Large intestine (tissue), 3 donors: Measurements from ENCODE around the gene SON. TPM values are rescaled to one million over a fixed set of nuclear protein-coding genes. Genes with fewer than 3 reads are reported as not detected.
"Not testable (repeated sequence)": the region's sequence is repeated elsewhere in the genome, so short reads cannot be mapped to it uniquely, and the experiment has no call there.

Experiments
- DNase-seq, 2 donors: peaks; one replicate each; pipeline versions ENCODE4 v3.0.0 to v3.0.0-alpha.2; 2013
- H3K27ac ChIP-seq: one replicate; pipeline ENCODE4 v1.5.1; 2013; ENCODE audit warnings: low read length
- H3K27me3 ChIP-seq: 2 replicates; pipeline ENCODE4 v1.6.1; 2013; ENCODE audit warnings: low read length; ENCODE audit not compliant: control insufficient read depth, insufficient read depth
- H3K36me3 ChIP-seq: 2 replicates; pipeline ENCODE4 v1.6.1; 2013; ENCODE audit warnings: low read length; ENCODE audit not compliant: control insufficient read depth, insufficient read depth
- H3K4me1 ChIP-seq: one replicate; pipeline ENCODE4 v1.6.1; 2013; ENCODE audit warnings: low read length; ENCODE audit not compliant: control insufficient read depth, insufficient read depth
- H3K4me3 ChIP-seq: one replicate; pipeline ENCODE4 v1.5.1; 2013; ENCODE audit warnings: low read length
- H3K9me3 ChIP-seq: one replicate; pipeline ENCODE4 v1.6.1; 2013; ENCODE audit warnings: mild to moderate bottlenecking, low read depth, low read length, moderate library complexity; ENCODE audit not compliant: control insufficient read depth
- WGBS: methylation state at CpG from one replicate; pipeline ENCODE4 v1.1.5; 2013; ENCODE audit warnings: low lambda C conversion rate; ENCODE audit not compliant: insufficient coverage; 5-methylcytosine and 5-hydroxymethylcytosine counted together
- polyA plus RNA-seq: library from polyadenylated mRNA; unstranded; fragments of 120-200 nt; gene quantifications from one replicate; pipeline ENCODE4 v1.2.1, GENCODE V29; 2013

The SON gene
- polyA plus RNA-seq, 1 donor = 252 TPM

GRCh38 chr21:33588485-33589335 is 45.9 kb downstream of the SON start, which contains the start of gene DONSON:
Gene DONSON (minus strand): TSS chr21:33588684. CDS start chr21:33588641, 43 bp downstream.
- WGBS = no CpG with 5 or more reads among the region's 78 CpGs

DNA sequence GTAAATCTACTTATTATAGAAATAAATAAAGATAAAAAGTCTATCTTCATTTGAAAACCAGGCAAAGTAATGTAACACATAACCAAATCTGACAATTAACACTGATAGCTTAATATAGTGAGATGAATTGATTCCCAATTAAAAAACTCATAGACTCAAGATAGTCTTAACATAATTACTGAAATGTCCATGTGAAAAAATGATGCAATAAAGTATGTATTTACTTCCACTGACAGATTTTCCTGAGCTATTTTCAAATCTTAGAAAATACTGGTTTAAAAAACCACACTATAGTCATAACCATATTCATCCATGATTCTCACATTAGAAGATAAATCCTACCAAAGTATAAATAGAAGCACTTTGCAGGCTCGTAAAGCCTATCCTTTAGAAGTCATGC is 55.2 kb downstream of the SON start:
- Histone ChIP-seq H3K36me3 (peaks cover 48% of the 10 kb centered on the region), H3K27ac (no peak overlapping the region)
- no CpG with 5 or more reads among the region's 1 CpG for WGBS

More at GRCh38 chr21:33588485-33589335, 45.9 kb downstream of the SON start, which contains the start of gene DONSON:
- no peaks in the 10 kb centered on the region for H3K36me3 ChIP-seq
- DNase-seq = peak; percentile 88 to 90
- peak within 1 kb of the TSS; percentile 96 for H3K27ac ChIP-seq
- peak within 1 kb of the TSS; percentile 86 for H3K4me3 ChIP-seq
- H3K4me1 ChIP-seq = no peaks in the 10 kb centered on the region
- H3K9me3 ChIP-seq = no peaks in the 10 kb centered on the region
- no peaks in the 10 kb centered on the region for H3K27me3 ChIP-seq

GRCh38 chr21:33608559-33608958 is 65.7 kb downstream of the SON start:
- Histone ChIP-seq H3K4me3 (no peak overlapping the region), H3K4me1 (no peaks in the 10 kb centered on the region), H3K27ac (no peak overlapping the region), H3K36me3 (peaks cover 18% of the 10 kb centered on the region), H3K9me3 (no peaks in the 10 kb centered on the region), H3K27me3 (no peaks in the 10 kb centered on the region)
- no peak for DNase-seq
- 80% methylated on average over 1 of the region's 1 CpG for WGBS

More for the DNA sequence above, 55.2 kb downstream of the SON start:
- no peak overlapping the region for H3K4me3 ChIP-seq
- no peaks in the 10 kb centered on the region for H3K27me3 ChIP-seq
- no peaks in the 10 kb centered on the region for H3K9me3 ChIP-seq
- no peak for DNase-seq
- no peaks in the 10 kb centered on the region for H3K4me1 ChIP-seq

- no peaks in the 10 kb centered on the region for H3K27me3 ChIP-seq
- peaks cover 19% of the 10 kb centered on the region for H3K36me3 ChIP-seq
- H3K9me3 ChIP-seq = no peaks in the 10 kb centered on the region
- DNase-seq = no peak
- WGBS = no CpG with 5 or more reads among the region's 7 CpGs
- H3K27ac ChIP-seq = no peak overlapping the region
- no peak overlapping the region for H3K4me3 ChIP-seq
- no peaks in the 10 kb centered on the region for H3K4me1 ChIP-seq
Measured at GRCh38 chr21:33611006-33611744, 68.3 kb downstream of the SON start.

- peaks cover 17% of the 10 kb centered on the region for H3K36me3 ChIP-seq
- WGBS = 33% methylated on average over 2 of the region's 11 CpGs
- not testable (repeated sequence) for H3K27me3 ChIP-seq, H3K4me3 ChIP-seq, H3K27ac ChIP-seq, H3K9me3 ChIP-seq, H3K4me1 ChIP-seq
- DNase-seq = peak; percentile 7 to 24
Measured at GRCh38 chr21:33617565-33617964, 74.7 kb downstream of the SON start.

DNA sequence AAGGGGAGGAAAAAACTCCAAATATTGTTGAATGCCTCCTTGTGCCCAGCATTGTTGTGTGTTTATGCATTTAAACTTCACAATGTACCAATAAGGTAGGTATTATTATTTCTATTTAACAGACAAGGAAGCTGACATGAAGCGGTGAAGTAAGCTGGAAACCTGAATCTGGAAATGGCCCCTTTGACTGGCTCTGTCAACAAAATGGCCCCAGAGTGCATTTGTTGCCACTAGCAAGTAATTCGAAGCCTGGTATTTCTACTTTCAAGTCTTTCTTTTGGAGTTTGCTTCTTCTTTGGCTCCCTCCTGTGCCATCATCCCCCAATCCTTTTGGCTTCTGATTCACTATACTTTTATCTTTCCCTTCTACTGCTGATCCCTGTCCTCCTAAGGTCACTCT is 75.6 kb downstream of the SON start:
- no peak for DNase-seq
- no peak overlapping the region for H3K4me3 ChIP-seq
- no peaks in the 10 kb centered on the region for H3K9me3 ChIP-seq
- no peaks in the 10 kb centered on the region for H3K4me1 ChIP-seq
- H3K27ac ChIP-seq = no peak overlapping the region
- H3K36me3 ChIP-seq = peaks cover 15% of the 10 kb centered on the region
- no CpG with 5 or more reads among the region's 2 CpGs for WGBS
- no peaks in the 10 kb centered on the region for H3K27me3 ChIP-seq

- H3K36me3 ChIP-seq = peaks cover 19% of the 10 kb centered on the region
- DNase-seq = no peak
- WGBS = 96% methylated on average over 4 of the region's 4 CpGs
Measured at GRCh38 chr21:33619726-33620125, 76.9 kb downstream of the SON start.

DNA sequence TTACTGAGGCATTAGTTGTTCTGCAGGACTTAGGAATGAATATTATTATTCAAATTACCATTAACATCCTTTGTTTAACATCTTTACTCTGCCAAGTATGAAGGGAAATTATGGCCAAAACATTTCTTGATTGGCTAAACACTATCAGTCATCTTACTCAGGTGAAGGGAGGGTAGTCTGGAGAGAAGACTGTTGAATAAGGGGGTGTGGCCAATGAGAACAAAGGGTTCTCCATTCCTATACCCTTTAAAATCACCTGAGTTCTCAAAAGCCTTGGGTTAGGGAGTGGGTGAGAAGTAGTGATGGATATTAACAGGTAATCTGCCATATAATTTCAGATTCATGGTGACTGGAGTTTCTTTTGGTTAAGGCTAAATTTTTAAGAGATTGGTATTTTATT is 79.4 kb downstream of the SON start:
- Histone ChIP-seq H3K36me3 (peaks cover 26% of the 10 kb centered on the region), H3K9me3 (no peaks in the 10 kb centered on the region), H3K4me3 (no peak overlapping the region), H3K4me1 (no peaks in the 10 kb centered on the region), H3K27ac (no peak overlapping the region), H3K27me3 (no peaks in the 10 kb centered on the region)
- no peak for DNase-seq

More at GRCh38 chr21:33619726-33620125, 76.9 kb downstream of the SON start:
- no peak overlapping the region for H3K4me3 ChIP-seq
- H3K27me3 ChIP-seq = no peaks in the 10 kb centered on the region
- no peaks in the 10 kb centered on the region for H3K4me1 ChIP-seq
- no peaks in the 10 kb centered on the region for H3K9me3 ChIP-seq
- H3K27ac ChIP-seq = no peak overlapping the region

DNA sequence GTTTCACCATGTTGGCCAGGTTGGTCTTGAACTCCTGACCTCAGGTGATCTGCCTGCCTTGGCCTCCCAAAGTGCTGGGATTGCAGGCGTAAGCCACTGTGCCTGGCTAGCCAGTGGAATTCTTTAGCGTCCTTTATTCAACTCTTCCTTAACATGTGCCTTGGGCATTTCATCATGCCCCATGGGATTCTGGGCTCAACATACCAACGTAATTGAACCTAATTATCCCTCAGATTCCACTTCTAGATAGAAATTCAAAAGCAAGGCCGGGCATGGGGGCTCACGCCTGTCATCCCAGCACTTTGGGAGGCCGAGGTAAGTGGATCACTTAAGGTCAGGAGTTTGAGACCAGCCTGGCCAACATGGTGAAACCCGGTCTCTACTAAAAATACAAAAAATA is 83.3 kb downstream of the SON start:
- H3K36me3 ChIP-seq = peaks cover 33% of the 10 kb centered on the region

More for the DNA sequence above, 83.3 kb downstream of the SON start:
- DNase-seq, H3K27ac ChIP-seq, H3K4me3 ChIP-seq, H3K27me3 ChIP-seq, H3K9me3 ChIP-seq, H3K4me1 ChIP-seq: not testable (repeated sequence)
- no CpG with 5 or more reads among the region's 7 CpGs for WGBS
